Frontal cortex (tissue), 4 donors: Measurements from ENCODE around the gene PRRC2B. TPM values are rescaled to one million over a fixed set of nuclear protein-coding genes. Genes with fewer than 3 reads are reported as not detected.
"Not testable (repeated sequence)": the region's sequence is repeated elsewhere in the genome, so short reads cannot be mapped to it uniquely, and the experiment has no call there.

ENCODE experiments used
- DNase-seq, 2 donors: peaks; one replicate each; pipeline ENCODE4 v3.0.0; 2012; ENCODE audit warnings: low spot score in 2 of 2
- FAIRE-seq: peaks from 2 replicates; lab custom pipeline; 2012; peaks lifted over from hg19 to GRCh38; lab: Jason Lieb, UNC
- total RNA-seq: library from RNA; depleted of rRNA; stranded (reverse); fragments of >200 nt; gene quantifications from one replicate; pipeline ENCODE4 v1.2.3, GENCODE V29; 2014
- donor health status: control.
- donor health status: control.
- donor health status: control.

The PRRC2B gene
- total RNA-seq, 1 donor from 2014 or later = 117 TPM

GRCh38 chr9:131459056-131459455, 65.2 kb downstream of the PRRC2B start:
- no peak for DNase-seq
- no peak for FAIRE-seq

GRCh38 chr9:131461166-131461565, 67.3 kb downstream of the PRRC2B start:
- FAIRE-seq (no peak), DNase-seq (no peak)

- FAIRE-seq (no peak), DNase-seq (no peak)
Observed at GRCh38 chr9:131464354-131465000, 70.6 kb downstream of the PRRC2B start.

DNA sequence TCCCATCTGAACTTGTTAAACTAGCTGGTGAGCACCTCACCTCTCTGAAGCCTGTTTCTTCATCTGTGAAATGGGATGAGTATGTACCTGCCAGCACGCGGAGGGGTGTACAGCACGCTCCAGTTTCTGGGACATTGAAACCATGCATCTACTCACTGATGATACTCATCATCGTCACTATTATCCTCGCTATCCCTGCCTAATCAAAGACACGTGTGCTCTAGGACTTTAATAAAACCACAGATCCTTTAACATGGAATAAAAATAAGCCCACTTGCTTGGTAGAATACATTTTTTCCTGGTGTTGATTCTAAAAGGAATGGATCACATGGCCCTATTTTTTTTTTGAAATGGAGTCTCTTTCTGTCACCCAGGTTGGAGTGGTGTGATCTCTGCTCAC, 71.5 kb downstream of the PRRC2B start:
- no peak for FAIRE-seq

GRCh38 chr9:131467214-131467935, 73.5 kb downstream of the PRRC2B start:
- no peak for FAIRE-seq
- no peak for DNase-seq

More for the DNA sequence above, 71.5 kb downstream of the PRRC2B start:
- DNase-seq = no peak

DNA sequence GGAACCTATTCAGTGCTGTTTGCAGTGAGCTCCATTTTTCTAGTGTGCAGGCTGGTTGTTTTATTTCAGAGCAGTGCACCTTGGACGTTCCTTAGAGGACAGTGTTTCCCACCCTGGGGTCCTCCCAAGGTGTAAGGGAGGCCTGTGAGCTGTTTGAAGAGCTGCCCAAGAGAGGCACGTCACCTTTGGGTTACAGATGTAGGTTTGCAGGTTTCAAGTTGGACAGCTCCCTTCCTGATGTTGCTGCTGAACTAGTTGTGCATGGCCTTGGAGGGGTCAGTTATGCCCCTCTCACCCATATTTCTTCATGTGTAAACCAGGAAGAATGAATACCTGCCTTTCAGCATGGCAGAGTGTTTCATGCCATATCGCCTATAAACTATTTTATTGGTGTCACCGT, 74.1 kb downstream of the PRRC2B start:
- FAIRE-seq (no peak), DNase-seq (no peak)

DNA sequence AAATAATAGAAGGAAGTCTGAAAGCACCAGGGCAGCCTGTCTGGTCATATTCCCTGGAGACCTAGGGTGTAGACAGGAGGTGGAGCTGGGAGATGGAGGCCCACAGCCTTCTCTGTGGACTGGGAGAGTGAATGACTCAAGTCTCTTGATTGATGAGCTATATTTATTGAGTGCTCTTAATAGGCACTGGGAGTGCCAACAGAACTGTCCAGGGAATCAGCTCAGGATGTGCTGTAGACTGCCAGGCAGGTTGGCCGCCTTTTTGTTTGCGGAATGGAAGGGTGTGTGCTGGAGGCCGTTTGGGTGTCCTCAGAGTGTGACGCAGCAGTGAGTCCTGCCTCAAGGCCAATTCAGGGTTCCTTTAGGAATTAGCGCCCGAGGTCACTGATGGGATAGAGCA, 75.5 kb downstream of the PRRC2B start:
- no peak for DNase-seq
- no peak for FAIRE-seq

- no peak for FAIRE-seq
- no peak for DNase-seq
Observed at GRCh38 chr9:131469951-131470350, 76.1 kb downstream of the PRRC2B start.

GRCh38 chr9:131470581-131470991, 76.7 kb downstream of the PRRC2B start:
- DNase-seq (no peak), FAIRE-seq (no peak)

- DNase-seq, FAIRE-seq: not testable (repeated sequence)
Observed at GRCh38 chr9:131472085-131472484, 78.2 kb downstream of the PRRC2B start.

DNA sequence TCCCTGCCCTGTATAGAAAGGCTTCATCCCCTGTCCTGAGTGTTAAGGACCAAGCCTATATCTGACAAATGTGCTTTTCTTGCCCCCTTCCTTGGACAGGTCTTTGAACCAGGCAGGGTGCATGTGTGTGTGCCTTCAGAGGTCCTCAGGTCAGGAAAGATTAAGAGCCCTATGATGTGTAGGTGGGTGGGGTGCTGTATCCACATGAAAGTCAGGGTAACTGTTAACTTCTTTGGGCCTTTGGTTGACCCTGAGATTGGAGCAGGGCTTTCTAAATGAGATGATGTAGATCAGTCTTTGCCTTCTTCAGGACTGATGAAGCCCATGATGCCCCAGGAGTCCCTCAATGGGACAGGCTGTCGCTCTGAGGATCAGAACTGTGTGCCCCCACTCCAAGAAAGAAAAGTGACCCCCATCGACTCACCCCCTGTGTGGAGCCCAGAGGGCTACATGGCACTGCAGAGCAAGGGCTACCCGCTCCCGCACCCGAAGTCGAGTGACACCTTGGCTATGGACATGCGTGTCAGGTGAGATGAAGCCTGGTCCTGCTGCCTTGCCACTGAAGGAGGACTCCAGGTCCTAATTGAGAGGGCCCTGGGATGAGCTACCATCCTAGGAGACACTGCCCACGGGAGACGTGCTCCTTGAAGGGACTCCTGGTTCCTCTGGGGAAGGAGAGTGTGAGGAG, 79.5 kb downstream of the PRRC2B start:
- DNase-seq (no peak), FAIRE-seq (no peak)

GRCh38 chr9:131473891-131474290, 80.0 kb downstream of the PRRC2B start:
- DNase-seq = no peak
- no peak for FAIRE-seq

- FAIRE-seq (no peak), DNase-seq (no peak)
Observed at GRCh38 chr9:131474711-131475110, 80.8 kb downstream of the PRRC2B start.

- FAIRE-seq (no peak), DNase-seq (no peak)
Observed at GRCh38 chr9:131475111-131475955, 81.4 kb downstream of the PRRC2B start.

DNA sequence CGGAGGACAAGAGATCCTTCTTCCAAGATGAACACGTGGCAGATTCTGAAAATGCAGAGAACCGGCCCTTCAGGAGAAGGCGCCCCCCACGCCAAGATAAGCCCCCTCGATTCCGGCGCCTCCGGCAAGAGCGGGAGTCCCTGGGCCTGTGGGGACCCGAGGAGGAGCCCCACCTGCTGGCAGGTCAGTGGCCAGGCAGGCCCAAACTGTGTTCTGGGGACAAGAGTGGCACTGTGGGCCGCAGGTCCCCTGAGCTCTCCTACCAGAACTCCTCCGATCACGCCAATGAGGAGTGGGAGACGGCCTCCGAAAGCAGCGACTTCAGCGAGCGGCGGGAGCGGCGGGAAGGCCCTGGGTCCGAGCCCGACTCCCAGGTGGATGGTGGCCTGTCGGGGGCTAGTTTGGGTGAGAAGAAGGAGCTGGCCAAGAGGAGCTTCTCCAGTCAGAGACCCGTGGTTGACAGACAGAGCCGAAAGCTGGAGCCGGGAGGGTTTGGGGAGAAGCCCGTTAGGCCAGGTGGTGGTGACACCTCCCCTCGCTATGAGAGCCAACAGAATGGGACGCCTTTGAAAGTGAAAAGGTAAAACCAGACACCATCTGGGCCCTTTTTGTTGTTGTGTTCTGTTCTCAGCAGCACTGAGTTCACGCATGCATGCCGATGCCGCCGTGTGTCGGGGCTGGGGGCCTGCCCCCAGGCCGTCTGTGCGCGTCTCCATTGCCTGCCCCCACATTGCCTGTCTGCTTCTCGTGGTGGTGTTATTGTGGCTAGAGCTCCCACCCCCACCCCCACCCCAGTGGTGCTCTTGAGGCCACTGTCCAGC, 82.3 kb downstream of the PRRC2B start:
- DNase-seq (no peak), FAIRE-seq (no peak)

GRCh38 chr9:131476777-131477345, 83.0 kb downstream of the PRRC2B start:
- FAIRE-seq = no peak
- DNase-seq = no peak

- no peak for FAIRE-seq
- DNase-seq = no peak
Observed at GRCh38 chr9:131477367-131477766, 83.5 kb downstream of the PRRC2B start.

GRCh38 chr9:131477816-131478419, 84.0 kb downstream of the PRRC2B start:
- DNase-seq (no peak), FAIRE-seq (no peak)
